ENCODE results near the gene CDADC1.

The CDADC1 gene

GRCh38 chr13:49254007-49254406, 6.3 kb downstream of the CDADC1 start:
- no peaks in the 10 kb centered on the region for H3K27me3 ChIP-seq (ENCODE audit: low read depth, low read length)
- no peak overlapping the region for H3K4me3 ChIP-seq (ENCODE audit: low read length)
- peaks cover 16% of the 10 kb centered on the region for H3K36me3 ChIP-seq (replicated peaks; ENCODE audit: low read depth, low read length)
- TF ChIP-seq CTCF (IDR thresholded peaks at IDR 0.05; ENCODE audit: low read depth, low read length) (no peak), EZH2phosphoT487 (IDR thresholded peaks at IDR 0.05; ENCODE audit: low read depth) (no peak)
- no peaks in the 10 kb centered on the region for H3K9me3 ChIP-seq (ENCODE audit: insufficient read depth, low read length)
- H3K79me2 ChIP-seq (ENCODE audit: low read length) = no peaks in the 10 kb centered on the region
- H4K20me1 ChIP-seq (ENCODE audit: insufficient read depth, low read length) = no peaks in the 10 kb centered on the region
- no peak overlapping the region for H2AFZ ChIP-seq (ENCODE audit: low read depth, low read length)
- H3K9ac ChIP-seq (ENCODE audit: low read length) = no peak overlapping the region
- H3K4me2 ChIP-seq (ENCODE audit: low read length) = no peak overlapping the region
- no peak overlapping the region for H3K27ac ChIP-seq (ENCODE audit: low read length)
- H3K4me1 ChIP-seq (ENCODE audit: low read length) = peaks cover 14% of the 10 kb centered on the region

DNA sequence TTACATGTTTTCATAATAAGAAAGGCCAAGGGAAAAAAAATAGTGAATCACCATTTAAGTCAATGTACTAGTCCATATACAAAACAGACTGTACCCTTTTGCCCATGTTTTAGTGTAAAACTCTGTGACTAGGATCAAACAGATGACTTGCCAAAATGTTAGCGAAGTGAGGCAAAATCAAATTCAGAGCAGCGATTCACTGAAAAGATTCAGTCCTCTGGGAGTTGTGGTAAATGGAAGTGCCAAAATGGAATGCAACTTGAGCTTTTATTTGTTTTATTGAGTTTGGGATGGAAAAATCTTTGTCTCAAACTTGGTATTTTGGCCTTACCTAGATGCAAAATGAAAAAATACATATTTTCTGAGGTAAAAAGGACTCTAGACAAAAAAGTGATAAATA, 9.1 kb downstream of the CDADC1 start:
- H3K9ac ChIP-seq (ENCODE audit: low read length) = no peak overlapping the region
- H3K4me1 ChIP-seq (ENCODE audit: low read length) = peaks cover 13% of the 10 kb centered on the region
- H3K36me3 ChIP-seq (replicated peaks; ENCODE audit: low read depth, low read length) = peaks cover 34% of the 10 kb centered on the region
- H3K4me3 ChIP-seq (ENCODE audit: low read length) = no peak overlapping the region
- H3K27me3 ChIP-seq (ENCODE audit: low read depth, low read length) = no peaks in the 10 kb centered on the region
- TF ChIP-seq EZH2phosphoT487 (IDR thresholded peaks at IDR 0.05; ENCODE audit: low read depth) (no peak), CTCF (IDR thresholded peaks at IDR 0.05; ENCODE audit: low read depth, low read length) (no peak)
- H3K9me3 ChIP-seq (ENCODE audit: insufficient read depth, low read length) = no peaks in the 10 kb centered on the region
- no peak overlapping the region for H3K4me2 ChIP-seq (ENCODE audit: low read length)
- no peaks in the 10 kb centered on the region for H4K20me1 ChIP-seq (ENCODE audit: insufficient read depth, low read length)
- H3K27ac ChIP-seq (ENCODE audit: low read length) = no peak overlapping the region
- H3K79me2 ChIP-seq (ENCODE audit: low read length) = no peaks in the 10 kb centered on the region
- H2AFZ ChIP-seq (ENCODE audit: low read depth, low read length) = no peak overlapping the region

DNA sequence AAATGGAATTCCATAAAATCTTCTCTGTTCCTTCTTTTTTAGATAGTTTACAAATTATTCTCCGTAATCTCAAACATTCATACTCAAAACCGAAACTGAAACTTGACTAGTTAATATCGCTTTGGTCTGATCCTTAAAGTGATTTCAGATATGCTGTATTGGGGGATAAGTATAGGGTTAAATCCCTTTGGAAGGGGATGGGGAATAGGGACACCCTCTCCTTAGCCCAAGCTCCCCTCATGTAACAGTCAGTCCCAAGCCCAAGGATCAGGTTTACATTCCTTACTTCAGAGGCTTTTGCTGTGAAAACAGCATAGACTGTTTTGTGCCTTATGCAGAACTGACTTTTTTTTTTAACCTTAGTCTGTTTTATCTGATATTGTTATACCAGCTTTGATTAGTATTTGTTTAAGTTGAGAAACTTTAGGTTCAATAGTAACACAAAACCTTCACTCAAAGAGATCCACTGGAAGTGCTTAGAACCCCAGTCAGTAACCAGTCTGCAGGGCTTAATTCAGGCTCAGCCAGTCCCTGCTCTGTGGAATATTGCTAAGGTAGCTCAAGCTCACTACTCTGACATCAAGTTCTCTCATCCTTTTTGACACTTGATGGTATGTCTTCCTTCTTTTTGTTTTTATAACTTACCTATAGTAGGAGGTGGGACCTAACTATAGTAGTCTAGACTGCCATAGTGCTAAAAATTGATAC, 10.5 kb downstream of the CDADC1 start:
- H3K27ac ChIP-seq (ENCODE audit: low read length) = no peak overlapping the region
- H3K79me2 ChIP-seq (ENCODE audit: low read length) = no peaks in the 10 kb centered on the region
- peak overlapping the region; percentile 62 for H3K4me3 ChIP-seq (ENCODE audit: low read length)
- H4K20me1 ChIP-seq (ENCODE audit: insufficient read depth, low read length) = no peaks in the 10 kb centered on the region
- H3K9me3 ChIP-seq (ENCODE audit: insufficient read depth, low read length) = no peaks in the 10 kb centered on the region
- H3K27me3 ChIP-seq (ENCODE audit: low read depth, low read length) = no peaks in the 10 kb centered on the region
- H3K4me2 ChIP-seq (ENCODE audit: low read length) = peak overlapping the region; percentile 65
- no peak overlapping the region for H3K9ac ChIP-seq (ENCODE audit: low read length)
- H2AFZ ChIP-seq (ENCODE audit: low read depth, low read length) = no peak overlapping the region
- H3K4me1 ChIP-seq (ENCODE audit: low read length) = peaks cover 13% of the 10 kb centered on the region
- H3K36me3 ChIP-seq (replicated peaks; ENCODE audit: low read depth, low read length) = peaks cover 36% of the 10 kb centered on the region
- no peak for TF ChIP-seq CTCF (IDR thresholded peaks at IDR 0.05; ENCODE audit: low read depth, low read length)
- no peak for TF ChIP-seq EZH2phosphoT487 (IDR thresholded peaks at IDR 0.05; ENCODE audit: low read depth)

DNA sequence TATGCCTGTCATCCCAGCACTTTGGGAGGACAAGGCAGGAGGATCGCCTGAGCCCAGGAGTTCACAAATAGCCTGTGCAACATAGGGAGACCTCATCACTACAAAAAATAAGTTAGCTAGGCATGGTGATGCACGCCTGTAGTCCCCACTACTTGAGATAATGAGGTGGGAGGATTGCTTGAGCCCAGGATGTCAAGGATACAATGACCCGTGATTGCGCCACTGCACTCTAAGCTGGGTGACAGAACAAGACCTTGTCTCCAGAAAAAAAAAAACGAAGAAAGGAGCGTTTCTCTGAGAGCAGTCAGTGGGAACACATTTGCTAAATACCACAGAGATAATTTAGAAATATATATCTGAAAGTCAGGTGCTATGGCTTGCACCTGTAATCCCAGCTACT, 11.9 kb downstream of the CDADC1 start:
- H3K4me1 ChIP-seq (ENCODE audit: low read length) = peaks cover 13% of the 10 kb centered on the region
- TF ChIP-seq EZH2phosphoT487 (IDR thresholded peaks at IDR 0.05; ENCODE audit: low read depth) (no peak), CTCF (IDR thresholded peaks at IDR 0.05; ENCODE audit: low read depth, low read length) (no peak)
- no peaks in the 10 kb centered on the region for H3K9me3 ChIP-seq (ENCODE audit: insufficient read depth, low read length)
- H3K27ac ChIP-seq (ENCODE audit: low read length) = no peak overlapping the region
- no peaks in the 10 kb centered on the region for H4K20me1 ChIP-seq (ENCODE audit: insufficient read depth, low read length)
- no peaks in the 10 kb centered on the region for H3K79me2 ChIP-seq (ENCODE audit: low read length)
- H2AFZ ChIP-seq (ENCODE audit: low read depth, low read length) = no peak overlapping the region
- no peaks in the 10 kb centered on the region for H3K27me3 ChIP-seq (ENCODE audit: low read depth, low read length)
- H3K4me3 ChIP-seq (ENCODE audit: low read length) = no peak overlapping the region
- no peak overlapping the region for H3K4me2 ChIP-seq (ENCODE audit: low read length)
- H3K9ac ChIP-seq (ENCODE audit: low read length) = no peak overlapping the region
- peaks cover 36% of the 10 kb centered on the region for H3K36me3 ChIP-seq (replicated peaks; ENCODE audit: low read depth, low read length)

Measured in OCI-LY3 (cell line).